IPS DF 6.9 (cell line): ENCODE results near the gene CCDC86.
A peak's percentile ranks its signal among the peaks of the same experiment; 100 is the strongest.

Source experiments
- DNase-seq: peaks from one replicate; pipeline ENCODE4 v3.0.0-alpha.2; 2013; ENCODE audit warnings: low read depth, low spot score
- H3K27ac ChIP-seq: one replicate; pipeline ENCODE4 v1.5.1; 2013; ENCODE audit warnings: low read length, control low read depth
- H3K27me3 ChIP-seq: 2 replicates; pipeline ENCODE4 v1.6.1; 2013; ENCODE audit warnings: mild to moderate bottlenecking, low read length; ENCODE audit not compliant: control insufficient read depth, insufficient read depth
- H3K36me3 ChIP-seq: 2 replicates; pipeline ENCODE4 v1.6.1; 2013; ENCODE audit warnings: low read length; ENCODE audit not compliant: control insufficient read depth, insufficient read depth
- H3K4me1 ChIP-seq: 2 replicates; pipeline ENCODE4 v1.6.1; 2013; ENCODE audit warnings: low read length; ENCODE audit not compliant: control insufficient read depth, insufficient read depth
- H3K4me3 ChIP-seq: 2 replicates; pipeline ENCODE4 v1.5.1; 2013; ENCODE audit warnings: mild to moderate bottlenecking, low read length
- H3K9me3 ChIP-seq: 2 replicates; pipeline ENCODE4 v1.6.1; 2013; ENCODE audit warnings: low read length, inconsistent platforms; ENCODE audit not compliant: control insufficient read depth, insufficient read depth
- WGBS: extraction: QIAGEN DNeasy Blood & Tissue Kit; methylation state at CpG from one replicate; pipeline ENCODE4 v1.1.7; 2013; ENCODE audit warnings: mixed read lengths, missing lambda C conversion rate; ENCODE audit not compliant: insufficient read length, insufficient coverage; 5-methylcytosine and 5-hydroxymethylcytosine counted together

The CCDC86 gene

DNA sequence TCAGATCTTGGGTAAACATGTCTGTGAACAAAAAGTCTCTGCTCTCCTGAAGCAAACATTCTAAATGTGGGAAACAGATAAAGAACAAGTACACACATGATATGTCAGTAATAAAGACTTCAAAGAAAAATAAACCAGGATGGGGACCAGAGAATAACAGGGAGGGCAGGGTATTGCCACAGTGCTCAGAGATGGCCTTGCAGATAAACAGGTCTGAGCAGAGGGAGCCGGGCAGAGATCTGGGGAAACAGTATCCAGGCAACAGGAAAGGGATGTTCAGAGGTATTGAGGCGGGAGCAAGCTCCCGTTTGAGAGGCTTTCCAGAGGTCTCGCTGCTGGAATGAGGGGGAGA, 2.9 kb downstream of the CCDC86 start:
- WGBS: no CpG with 5 or more reads among the region's 4 CpGs
- Histone ChIP-seq H3K9me3 (no peaks in the 10 kb centered on the region), H3K27me3 (no peaks in the 10 kb centered on the region), H3K36me3 (peaks cover 16% of the 10 kb centered on the region), H3K4me3 (no peak overlapping the region), H3K4me1 (peaks cover 1% of the 10 kb centered on the region; the same call in 1 of the 2 replicates), H3K27ac (no peak overlapping the region)
- DNase-seq: no peak

DNA sequence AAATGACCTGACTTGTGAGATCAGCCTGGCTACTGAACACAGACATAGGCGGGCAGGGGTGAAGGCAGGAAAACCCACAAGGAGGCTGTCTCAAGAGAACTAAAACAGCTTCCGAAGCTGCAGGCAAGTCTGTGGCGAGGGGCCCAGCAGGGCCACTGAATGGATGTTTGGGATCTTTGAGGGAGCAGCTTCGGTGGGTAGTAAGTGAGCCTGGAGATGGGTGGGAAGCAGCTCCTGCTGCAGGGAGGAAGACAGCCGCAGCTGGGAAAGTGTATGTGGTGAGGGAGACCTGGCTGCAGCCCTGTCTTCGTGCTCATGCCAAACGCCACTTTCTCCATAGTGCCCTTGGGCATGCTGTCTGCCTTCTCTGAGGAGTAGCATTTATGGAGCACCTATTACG, 3.4 kb downstream of the CCDC86 start:
- DNase-seq: no peak
- H3K4me1 ChIP-seq: peaks cover 1% of the 10 kb centered on the region; the same call in 1 of the 2 replicates
- no peak overlapping the region for H3K27ac ChIP-seq
- no peak overlapping the region for H3K4me3 ChIP-seq
- WGBS: no CpG with 5 or more reads among the region's 8 CpGs
- no peaks in the 10 kb centered on the region for H3K9me3 ChIP-seq
- peaks cover 16% of the 10 kb centered on the region for H3K36me3 ChIP-seq
- no peaks in the 10 kb centered on the region for H3K27me3 ChIP-seq

DNA sequence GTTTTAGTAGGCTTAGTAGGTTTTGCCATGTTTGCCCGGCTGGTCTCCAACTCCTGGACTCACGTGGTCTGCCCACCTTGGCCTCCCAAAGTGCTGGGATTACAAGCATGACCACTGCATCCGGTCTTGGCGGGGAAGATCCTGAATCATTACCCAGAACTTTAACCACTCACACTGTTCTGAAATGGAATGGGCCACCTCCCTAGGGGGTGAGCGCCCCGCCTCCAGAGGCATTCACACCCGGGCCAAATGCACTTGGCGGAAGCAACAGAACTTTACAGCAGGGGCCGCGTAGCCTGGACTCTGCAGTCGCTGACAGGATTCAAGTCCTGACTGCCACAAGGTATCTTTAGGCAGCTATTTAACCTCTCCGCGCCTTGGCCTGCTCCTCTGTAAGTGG, 5.4 kb downstream of the CCDC86 start:
- Histone ChIP-seq H3K9me3 (no peaks in the 10 kb centered on the region), H3K27me3 (no peaks in the 10 kb centered on the region), H3K36me3 (peaks cover 21% of the 10 kb centered on the region), H3K27ac (no peak overlapping the region), H3K4me3 (no peak overlapping the region), H3K4me1 (peaks cover 1% of the 10 kb centered on the region; the same call in 1 of the 2 replicates)
- no peak for DNase-seq
- no CpG with 5 or more reads among the region's 13 CpGs for whole genome bisulfite sequencing

DNA sequence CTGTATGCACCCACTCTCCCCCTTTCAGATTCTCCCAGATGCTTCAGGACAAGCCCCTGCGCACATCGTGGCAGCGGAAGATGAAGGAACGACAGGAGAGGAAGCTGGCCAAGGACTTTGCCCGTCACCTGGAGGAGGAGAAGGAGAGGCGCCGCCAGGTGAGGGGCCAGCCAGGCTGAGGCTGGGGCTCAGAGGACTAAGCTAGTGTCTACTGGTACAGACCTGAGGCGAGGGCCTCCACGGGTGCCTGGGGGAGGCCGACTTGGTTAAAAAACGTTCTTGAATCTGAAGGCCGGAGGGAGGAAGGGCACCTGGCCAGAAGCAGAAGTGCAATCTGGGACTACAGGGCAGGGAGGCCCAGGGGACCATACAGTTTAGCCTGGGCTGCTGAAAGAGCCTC, 6.0 kb downstream of the CCDC86 start:
- no peak overlapping the region for H3K4me3 ChIP-seq
- H3K4me1 ChIP-seq: peaks cover 3% of the 10 kb centered on the region; the same call in 1 of the 2 replicates
- H3K27ac ChIP-seq: no peak overlapping the region
- peaks cover 21% of the 10 kb centered on the region for H3K36me3 ChIP-seq
- no peak for DNase-seq
- no CpG with 5 or more reads among the region's 12 CpGs for WGBS
- H3K27me3 ChIP-seq: no peaks in the 10 kb centered on the region
- H3K9me3 ChIP-seq: no peaks in the 10 kb centered on the region

DNA sequence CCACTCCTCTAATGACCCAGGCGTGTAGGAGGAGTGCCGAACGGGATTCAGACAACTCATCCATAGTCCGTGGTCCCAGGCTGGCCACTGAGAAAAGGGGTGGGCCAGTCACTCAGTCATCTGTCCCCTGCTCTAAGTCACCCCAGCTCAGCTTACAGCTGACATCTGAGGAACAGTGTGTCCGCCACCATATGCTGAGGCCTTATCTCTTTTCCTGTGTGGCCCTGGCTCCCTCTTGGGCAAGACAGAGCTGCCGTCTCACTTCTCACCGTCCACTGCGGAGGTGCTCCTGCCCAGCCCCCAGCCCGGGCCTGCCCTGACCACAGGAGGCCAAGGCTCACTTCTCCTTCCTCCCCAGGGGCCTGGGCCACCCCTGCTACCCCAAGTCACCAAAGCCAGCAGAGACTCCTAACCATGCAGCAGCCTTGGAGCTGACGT, 6.8 kb downstream of the CCDC86 start:
- DNase-seq: no peak
- peaks cover 21% of the 10 kb centered on the region for H3K36me3 ChIP-seq
- H3K9me3 ChIP-seq: no peaks in the 10 kb centered on the region
- peaks cover 3% of the 10 kb centered on the region; the same call in 1 of the 2 replicates for H3K4me1 ChIP-seq
- H3K4me3 ChIP-seq: no peak overlapping the region
- WGBS: no CpG with 5 or more reads among the region's 10 CpGs
- H3K27ac ChIP-seq: no peak overlapping the region
- H3K27me3 ChIP-seq: no peaks in the 10 kb centered on the region

DNA sequence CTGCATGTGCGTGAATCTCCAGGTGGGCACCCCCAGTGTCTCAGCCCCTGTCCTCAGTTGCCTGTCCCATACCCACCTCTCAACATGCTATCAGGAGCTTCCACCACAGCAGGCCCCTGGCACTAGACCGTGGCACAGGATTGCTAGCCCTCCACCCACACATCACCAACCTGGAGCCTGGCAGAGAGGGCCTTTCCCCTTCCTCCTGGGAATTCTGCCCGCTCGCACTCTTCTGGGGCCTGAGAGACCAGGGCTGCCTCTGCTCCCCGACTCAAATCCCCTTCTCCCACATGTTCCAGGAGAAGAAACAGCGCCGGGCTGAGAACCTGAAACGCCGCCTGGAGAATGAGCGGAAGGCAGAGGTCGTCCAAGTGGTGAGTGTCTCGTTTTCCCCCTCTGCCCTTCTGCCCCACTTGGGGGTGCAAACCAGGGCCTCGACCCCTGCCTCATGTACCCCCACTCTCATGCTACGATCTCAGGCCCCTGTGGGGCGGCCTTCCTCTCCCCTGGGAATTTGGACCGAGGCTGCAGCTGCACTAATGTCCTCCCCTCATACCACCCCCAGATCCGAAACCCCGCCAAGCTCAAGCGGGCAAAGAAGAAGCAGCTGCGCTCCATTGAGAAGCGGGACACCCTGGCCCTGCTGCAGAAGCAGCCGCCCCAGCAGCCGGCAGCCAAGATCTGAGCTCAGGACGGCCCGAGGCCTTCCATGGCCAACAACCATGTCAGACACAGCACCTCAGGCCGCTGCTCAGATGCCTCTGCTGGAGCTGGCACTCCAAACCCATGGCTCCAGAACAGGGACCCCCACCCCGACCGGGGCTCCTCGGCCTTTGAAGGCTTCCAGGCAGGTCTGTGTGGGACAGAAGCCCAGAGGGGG, 8.0 kb downstream of the CCDC86 start:
- WGBS: no CpG with 5 or more reads among the region's 29 CpGs
- DNase-seq: no peak
- H3K27me3 ChIP-seq: no peaks in the 10 kb centered on the region
- no peak overlapping the region for H3K27ac ChIP-seq
- H3K9me3 ChIP-seq: no peaks in the 10 kb centered on the region
- H3K4me3 ChIP-seq: no peak overlapping the region
- peaks cover 21% of the 10 kb centered on the region for H3K36me3 ChIP-seq
- peaks cover 2% of the 10 kb centered on the region; the same call in 1 of the 2 replicates for H3K4me1 ChIP-seq

DNA sequence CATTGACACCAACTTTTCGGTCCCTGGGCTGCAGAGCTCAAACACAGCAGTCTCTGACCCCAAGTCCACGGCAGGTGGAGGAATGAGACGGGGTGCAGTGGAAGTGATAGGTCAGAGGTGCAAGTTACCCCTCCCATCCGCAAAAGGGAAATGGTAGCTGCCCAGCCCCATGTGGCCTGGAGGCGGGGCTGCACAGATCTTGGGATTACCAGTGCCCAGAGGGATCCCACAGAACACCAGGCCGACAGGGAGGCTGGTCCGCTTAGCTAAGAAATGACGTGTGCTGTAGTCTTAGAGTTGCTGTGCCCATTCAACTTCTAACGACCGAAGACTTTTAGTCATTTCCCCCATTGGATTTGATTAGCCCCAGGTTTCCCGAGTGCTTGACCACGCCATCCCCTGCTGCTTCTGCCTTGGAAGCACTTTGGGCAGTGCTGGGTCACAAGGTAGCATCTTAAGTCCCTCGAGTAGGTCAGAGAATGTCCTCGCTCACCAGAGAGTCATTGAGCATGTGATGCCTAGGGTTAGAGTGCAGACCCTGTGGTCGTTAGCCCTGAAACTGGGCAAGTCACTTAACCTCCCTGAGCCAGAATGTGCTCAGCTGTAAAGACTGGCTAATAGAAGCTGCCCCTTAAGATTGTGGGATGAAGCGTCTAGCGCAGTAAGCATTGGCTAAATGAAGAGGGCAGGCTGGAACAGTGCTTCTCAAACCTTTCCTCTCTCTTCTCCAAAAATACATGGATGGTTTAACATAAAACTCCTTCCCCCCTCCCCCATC, 9.6 kb downstream of the CCDC86 start:
- no peak overlapping the region for H3K4me3 ChIP-seq
- peaks cover 21% of the 10 kb centered on the region for H3K36me3 ChIP-seq
- H3K27me3 ChIP-seq: 0 out of 2 replicates have a peak, but pooled peaks cover 1% of the 10 kb centered on the region
- WGBS: no CpG with 5 or more reads among the region's 17 CpGs
- no peaks in the 10 kb centered on the region for H3K9me3 ChIP-seq
- DNase-seq: no peak
- H3K4me1 ChIP-seq: peaks cover 2% of the 10 kb centered on the region; the same call in 1 of the 2 replicates
- no peak overlapping the region for H3K27ac ChIP-seq

DNA sequence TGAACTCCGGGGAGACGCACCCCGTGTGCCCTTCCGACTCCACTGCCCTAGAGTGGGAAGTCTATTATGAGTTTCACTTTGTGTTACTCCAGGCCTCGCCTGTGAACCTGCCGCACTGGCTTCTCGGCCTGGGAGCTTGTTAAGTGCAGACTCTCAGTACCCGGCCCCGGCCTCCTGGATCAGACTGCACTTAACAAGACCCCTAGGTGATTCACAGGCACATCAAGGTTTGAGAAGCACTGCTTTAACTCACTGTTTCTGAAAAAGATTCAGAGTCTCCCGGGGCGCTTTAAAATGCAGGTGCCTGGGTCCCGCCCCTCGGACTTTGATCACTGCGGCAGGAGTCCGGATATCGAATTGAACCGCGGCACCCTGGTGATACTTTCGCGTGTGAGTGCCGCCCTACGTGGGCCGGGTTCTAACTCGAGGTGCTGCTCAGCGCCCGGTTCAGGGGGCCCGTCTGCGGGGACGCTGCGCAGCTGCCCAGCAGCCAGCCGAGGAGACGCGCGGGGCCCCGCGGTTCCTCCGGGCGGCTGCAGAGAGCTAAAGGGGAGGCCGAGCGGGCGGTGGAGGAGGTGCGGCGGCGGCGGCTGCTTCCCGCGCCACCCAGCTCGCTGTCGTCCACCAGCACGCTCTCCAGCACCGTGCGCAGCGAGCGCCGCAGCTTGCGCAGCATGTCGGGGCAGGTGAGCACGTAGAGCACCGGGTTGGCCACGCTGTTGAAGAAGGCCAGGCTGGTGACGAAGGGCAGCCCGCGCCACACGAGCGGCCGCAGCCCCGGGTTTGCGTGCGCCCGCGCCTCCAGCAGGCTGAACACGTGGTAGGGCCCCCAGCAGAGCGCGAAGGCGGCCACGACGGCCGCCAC, 10.4 kb downstream of the CCDC86 start:
- Histone ChIP-seq H3K4me1 (peaks cover 2% of the 10 kb centered on the region; the same call in 1 of the 2 replicates), H3K4me3 (peak overlapping the region; percentile 12; the same call in 1 of the 2 replicates), H3K27me3 (0 out of 2 replicates have a peak, but pooled peaks cover 1% of the 10 kb centered on the region), H3K27ac (no peak overlapping the region), H3K9me3 (no peaks in the 10 kb centered on the region), H3K36me3 (peaks cover 21% of the 10 kb centered on the region)
- no CpG with 5 or more reads among the region's 78 CpGs for WGBS
- no peak for DNase-seq

DNA sequence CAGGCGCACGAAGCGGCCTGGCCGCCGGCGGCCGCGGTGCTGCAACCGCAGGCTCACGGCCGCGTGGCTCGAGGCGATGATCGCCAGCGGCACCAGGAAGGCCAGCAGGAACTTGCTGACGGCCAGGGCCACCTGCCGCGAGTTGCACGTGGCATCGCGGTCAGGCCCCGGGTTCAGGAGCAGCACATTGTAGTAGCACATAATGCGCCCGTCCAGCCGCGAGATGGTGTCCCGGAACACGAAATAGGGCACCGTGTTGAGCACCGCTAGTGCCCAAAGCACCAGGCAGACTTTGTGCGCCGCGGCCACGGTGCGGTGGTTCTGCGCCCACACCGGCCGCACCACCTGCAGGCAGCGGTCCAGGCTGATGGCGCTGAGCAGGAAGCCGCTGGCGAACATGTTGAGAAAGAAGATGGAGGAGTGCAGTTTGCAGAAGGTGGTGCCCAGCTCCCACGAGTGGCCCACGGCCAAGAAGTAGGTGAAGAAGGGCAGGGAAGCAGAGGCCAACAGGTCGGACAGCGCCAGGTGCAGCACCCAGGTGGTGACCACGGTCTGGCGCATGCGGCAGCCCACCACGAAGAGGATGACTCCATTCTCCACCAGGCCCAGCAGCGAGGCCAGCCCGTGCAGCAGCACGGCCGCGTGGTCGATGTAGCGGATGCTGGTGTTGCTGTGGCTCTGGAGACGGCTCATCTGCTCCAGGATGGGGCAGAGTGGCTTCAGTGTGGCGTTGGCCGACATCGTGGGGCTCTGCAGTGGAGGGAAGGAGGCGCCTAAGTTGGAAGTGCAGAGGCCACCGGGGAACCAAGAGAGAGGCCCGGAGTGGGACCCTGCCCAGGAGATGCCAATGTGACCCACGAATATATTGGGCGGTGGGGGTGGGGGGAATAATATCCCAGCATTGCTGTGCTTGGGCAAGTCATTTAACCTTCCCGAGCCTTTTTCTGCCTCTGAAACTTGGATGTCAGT, 11.4 kb downstream of the CCDC86 start:
- Histone ChIP-seq H3K4me1 (peaks cover 2% of the 10 kb centered on the region; the same call in 1 of the 2 replicates), H3K27ac (no peak overlapping the region), H3K27me3 (0 out of 2 replicates have a peak, but pooled peaks cover 1% of the 10 kb centered on the region), H3K36me3 (peaks cover 19% of the 10 kb centered on the region), H3K9me3 (no peaks in the 10 kb centered on the region), H3K4me3 (0 out of 2 replicates have a peak overlapping the region, but pooled peaks have one; percentile 12)
- no CpG with 5 or more reads among the region's 68 CpGs for WGBS
- no peak for DNase-seq
